Cardiac septum (tissue), 1 donor: Measurements from ENCODE around the gene CPM. TPM values are rescaled to one million over a fixed set of nuclear protein-coding genes. Genes with fewer than 3 reads are reported as not detected.
"Not testable (repeated sequence)": the region's sequence is repeated elsewhere in the genome, so short reads cannot be mapped to it uniquely, and the experiment has no call there.

Experiments
- DNase-seq: peaks from one replicate; pipeline ENCODE4 v3.0.0-alpha.2; 2020; ENCODE audit warnings: low spot score
- intact Hi-C: fragments of 100-400 bp; cut with DNase I; formaldehyde crosslinking; loops from one replicate; pipeline ENCODE4 v1.14.0; 2022
- total RNA-seq: library from RNA; stranded (reverse); fragmentation: NEBNext Ultra II Directional; extraction: Animal tissue kit (Norgen Biotek cat#: 25700); gene quantifications from one replicate; pipeline ENCODE4 v1.2.1, GENCODE V29; 2021
- donor health status: DM: no; HTN: no; CAD: no.

Gene CPM
- total RNA-seq, 1 donor from 2014 or later: 3.2 TPM

- intact Hi-C loops: loop anchor here (2.0 kb wide), 1 partner anchor 204 kb away; no protein-coding TSS in a partner anchor
- DNase-seq: no peak
These were observed 68.4 kb downstream of the CPM start for GRCh38 chr12:68864604-68865003.

GRCh38 chr12:68863886-68864454, 69.0 kb downstream of the CPM start:
- DNase-seq: not testable (repeated sequence)
- intact Hi-C loops: loop anchor here (2.0 kb wide), 1 partner anchor 205 kb away; no protein-coding TSS in a partner anchor

- no peak for DNase-seq
- intact Hi-C loops: no loop called here
These were observed 69.7 kb downstream of the CPM start for GRCh38 chr12:68863109-68863770.

GRCh38 chr12:68861890-68862289, 71.1 kb downstream of the CPM start:
- intact Hi-C loops: no loop called here
- no peak for DNase-seq

GRCh38 chr12:68856510-68856909, 76.5 kb downstream of the CPM start:
- intact Hi-C loops: no loop called here
- DNase-seq: no peak

GRCh38 chr12:68855771-68856170, 77.2 kb downstream of the CPM start:
- intact Hi-C loops: no loop called here
- DNase-seq: no peak

- intact Hi-C loops: no loop called here
- DNase-seq: no peak
These were observed 77.9 kb downstream of the CPM start for GRCh38 chr12:68855111-68855510.

GRCh38 chr12:68854554-68854953, 78.4 kb downstream of the CPM start:
- no peak for DNase-seq
- intact Hi-C loops: no loop called here

GRCh38 chr12:68854078-68854468, 78.9 kb downstream of the CPM start:
- DNase-seq: no peak
- intact Hi-C loops: no loop called here

- DNase-seq: no peak
- intact Hi-C loops: no loop called here
These were observed 79.4 kb downstream of the CPM start for GRCh38 chr12:68853396-68854077.

- intact Hi-C loops: no loop called here
- DNase-seq: no peak
These were observed 81.2 kb downstream of the CPM start for GRCh38 chr12:68851592-68852306.

- intact Hi-C loops: no loop called here
- DNase-seq: no peak
These were observed 82.6 kb downstream of the CPM start for GRCh38 chr12:68850390-68850789.

GRCh38 chr12:68846811-68847210, 86.2 kb downstream of the CPM start:
- DNase-seq: no peak
- intact Hi-C loops: no loop called here

GRCh38 chr12:68844788-68845695, 87.9 kb downstream of the CPM start:
- DNase-seq: no peak
- intact Hi-C loops: no loop called here

- intact Hi-C loops: no loop called here
- DNase-seq: no peak
These were observed 88.6 kb downstream of the CPM start for GRCh38 chr12:68844318-68844745.

GRCh38 chr12:68842784-68843567, 90.0 kb downstream of the CPM start:
- DNase-seq: no peak
- intact Hi-C loops: no loop called here

GRCh38 chr12:68842123-68842522, 90.8 kb downstream of the CPM start:
- DNase-seq: no peak
- intact Hi-C loops: no loop called here

- no peak for DNase-seq
- intact Hi-C loops: no loop called here
These were observed 91.3 kb downstream of the CPM start for GRCh38 chr12:68841717-68842116.

- intact Hi-C loops: not testable (repeated sequence)
These were observed 91.8 kb downstream of the CPM start for GRCh38 chr12:68841175-68841574.

More at GRCh38 chr12:68841175-68841574, 91.8 kb downstream of the CPM start:
- not testable (repeated sequence) for DNase-seq
